HEK293 (cell line): ENCODE measurements around the gene FRG2.
"Not testable (repeated sequence)": the region's sequence is repeated elsewhere in the genome, so short reads cannot be mapped to it uniquely, and the experiment has no call there.

Source experiments
- CTCF ChIP-seq: fragments of 450-650 bp; formaldehyde crosslinking; IDR thresholded peaks from 2 replicates; pipeline ENCODE4 v1.5.1; 2016; ENCODE audit warnings: missing biosample characterization, missing genetic modification characterization
- MYNN ChIP-seq: fragments of 450-650 bp; formaldehyde crosslinking; IDR thresholded peaks from 2 replicates; pipeline ENCODE4 v1.5.1; 2016; ENCODE audit warnings: missing biosample characterization, missing genetic modification characterization, borderline replicate concordance
- SP2 ChIP-seq: fragments of 450-650 bp; formaldehyde crosslinking; IDR thresholded peaks from 2 replicates; pipeline ENCODE4 v1.5.1; 2016; ENCODE audit warnings: missing biosample characterization, missing genetic modification characterization
- ZBTB1 ChIP-seq: fragments of 450-650 bp; formaldehyde crosslinking; IDR thresholded peaks from 2 replicates; pipeline ENCODE4 v1.5.1; 2016; ENCODE audit warnings: missing biosample characterization, missing genetic modification characterization
- ZNF24 ChIP-seq: fragments of 450-650 bp; formaldehyde crosslinking; IDR thresholded peaks from 2 replicates; pipeline ENCODE4 v1.5.1; 2016; ENCODE audit warnings: missing biosample characterization, missing genetic modification characterization
- ZNF350 ChIP-seq: fragments of 450-650 bp; formaldehyde crosslinking; IDR thresholded peaks from 2 replicates; pipeline ENCODE4 v1.5.0; 2017; ENCODE audit warnings: missing biosample characterization, mild to moderate bottlenecking, missing genetic modification characterization
- ZNF366 ChIP-seq: fragments of 450-650 bp; formaldehyde crosslinking; conservative IDR thresholded peaks from 2 replicates; pipeline ENCODE4 v1.5.1; 2016; ENCODE audit warnings: missing biosample characterization, missing genetic modification characterization
- ZNF501 ChIP-seq: fragments of 450-650 bp; formaldehyde crosslinking; IDR thresholded peaks from 2 replicates; pipeline ENCODE4 v1.5.1; 2016; ENCODE audit warnings: missing biosample characterization, missing genetic modification characterization
- ZNF529 ChIP-seq: fragments of 450-650 bp; formaldehyde crosslinking; IDR thresholded peaks from 2 replicates; pipeline ENCODE4 v1.5.1; 2017; ENCODE audit warnings: missing genetic modification characterization, missing biosample characterization; ENCODE audit not compliant: insufficient replicate concordance
- ZNF704 ChIP-seq: fragments of 450-650 bp; formaldehyde crosslinking; IDR thresholded peaks from 2 replicates; pipeline ENCODE4 v1.5.1; 2016; ENCODE audit warnings: missing biosample characterization, missing genetic modification characterization

- TF ChIP-seq ZNF350; ZNF24 (tag by site-specific recombination); CTCF (tag by site-specific recombination); ZNF529; ZNF501 (tag by site-specific recombination); ZNF366 (tag by site-specific recombination); ZNF704; SP2 (tag by site-specific recombination); MYNN (tag by site-specific recombination); ZBTB1 (tag by site-specific recombination): not testable (repeated sequence)
Observed at GRCh38 chr4:190022614-190023281, 4.3 kb downstream of the FRG2 start.
